Suppressor macrophage treated with lipopolysaccharide for 4 hours (primary cell): ENCODE results near the gene XRN1.
"Not testable (repeated sequence)": the region's sequence is repeated elsewhere in the genome, so short reads cannot be mapped to it uniquely, and the experiment has no call there.

Experiments
- DNase-seq: peaks from one replicate; pipeline ENCODE4 v3.0.0-alpha.2; 2020

Gene XRN1

GRCh38 chr3:142447852-142448823, at the start of gene XRN1:
XRN1 (minus strand) TSS chr3:142448037; CDS start chr3:142447944, 93 bp downstream.
- DNase-seq, result peak; percentile 99

DNA sequence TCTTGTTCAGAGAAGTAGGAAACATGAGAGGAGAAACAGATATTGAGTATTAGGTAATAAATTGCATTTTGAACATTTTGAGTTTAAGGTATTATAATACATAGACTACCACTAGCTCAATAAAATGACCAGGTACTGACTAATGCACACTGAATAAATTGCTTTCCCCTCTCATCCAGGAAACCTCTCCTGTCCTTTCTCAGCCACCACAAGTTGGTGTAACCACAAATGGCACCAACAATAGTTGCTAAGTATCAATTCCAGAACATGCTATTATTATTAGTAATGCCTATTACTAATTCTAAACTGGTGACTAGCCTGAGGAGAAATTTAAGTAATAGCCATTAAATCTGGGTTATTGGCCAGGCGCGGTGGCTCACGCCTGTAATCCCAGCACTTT, 47.3 kb upstream of the XRN1 start:
- DNase-seq, result no peak

GRCh38 chr3:142492184-142492583, 44.3 kb upstream of the XRN1 start:
- DNase-seq, result no peak

- no peak for DNase-seq
Observed at GRCh38 chr3:142489572-142490323, 41.9 kb upstream of the XRN1 start.

DNA sequence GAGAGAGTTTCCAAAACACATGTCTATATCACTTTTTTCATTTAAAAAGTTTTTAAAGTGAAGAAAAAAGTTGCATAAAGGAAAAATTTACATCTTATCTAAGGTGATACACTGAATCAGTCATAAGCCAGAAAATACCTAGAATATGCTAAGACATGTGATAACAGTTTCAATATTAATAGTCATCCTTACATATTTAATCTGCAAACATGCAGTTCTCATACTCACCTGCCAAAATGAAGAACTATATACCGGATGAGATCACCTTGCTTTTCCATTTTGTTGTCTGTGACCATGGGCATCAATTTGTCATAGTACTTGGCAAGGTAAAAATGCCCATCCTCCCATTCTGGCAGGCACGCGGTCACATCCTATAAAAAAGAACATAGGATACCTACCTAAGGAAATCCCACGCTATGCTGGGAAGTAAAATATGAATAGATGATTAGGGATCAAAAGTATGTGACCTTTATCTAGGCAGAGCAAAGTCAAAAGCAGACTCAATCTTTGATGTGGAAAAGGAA, 37.1 kb upstream of the XRN1 start:
- DNase-seq, result no peak

DNA sequence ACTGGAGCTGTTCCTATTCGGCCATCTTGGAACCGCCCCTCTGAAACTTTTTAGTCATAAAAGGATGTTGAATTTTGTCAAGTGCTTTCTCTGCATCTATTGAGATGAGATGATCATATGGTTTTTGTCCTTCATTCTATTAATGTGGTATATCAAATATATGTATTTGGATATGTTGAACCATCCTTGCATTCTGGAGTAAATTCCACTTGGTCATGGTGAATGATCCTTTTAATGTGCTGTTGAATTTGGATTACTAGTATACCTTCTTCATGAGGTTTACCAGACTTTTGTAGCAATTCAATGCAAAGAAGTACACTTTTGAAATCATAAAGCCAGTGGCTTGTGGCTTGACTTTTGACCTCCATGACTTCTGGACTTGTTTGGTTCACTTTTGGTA, 33.4 kb upstream of the XRN1 start:
- no peak for DNase-seq

- DNase-seq, result no peak
Observed at GRCh38 chr3:142470826-142471225, 23.0 kb upstream of the XRN1 start.

- no peak for DNase-seq
Observed at GRCh38 chr3:142468456-142468855, 20.6 kb upstream of the XRN1 start.

GRCh38 chr3:142467768-142468167, 19.9 kb upstream of the XRN1 start:
- DNase-seq, result no peak

DNA sequence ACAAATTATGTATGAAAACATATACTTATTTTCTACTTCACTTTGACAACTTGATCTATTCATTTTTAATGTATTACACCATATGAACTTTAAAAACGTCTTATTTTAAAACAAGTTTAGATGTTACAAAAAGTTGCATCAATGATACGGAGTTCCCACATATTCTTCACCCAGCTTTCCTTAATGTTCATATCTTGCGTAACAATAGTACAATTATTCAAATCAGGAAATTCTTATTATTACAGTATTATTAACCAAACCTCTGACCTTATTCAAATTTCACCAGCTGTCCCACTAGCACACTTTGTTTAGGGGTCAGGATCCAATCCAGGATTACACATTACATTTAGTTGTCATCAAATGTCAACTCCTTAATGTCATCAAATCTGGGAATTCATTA, 12.9 kb upstream of the XRN1 start:
- DNase-seq, result no peak

- peak; percentile 53 for DNase-seq
Observed at GRCh38 chr3:142459929-142460328, 12.1 kb upstream of the XRN1 start.

- DNase-seq, result no peak
Observed at GRCh38 chr3:142459096-142459495, 11.3 kb upstream of the XRN1 start.

- no peak for DNase-seq
Observed at GRCh38 chr3:142450881-142451280, 3.0 kb upstream of the XRN1 start.

DNA sequence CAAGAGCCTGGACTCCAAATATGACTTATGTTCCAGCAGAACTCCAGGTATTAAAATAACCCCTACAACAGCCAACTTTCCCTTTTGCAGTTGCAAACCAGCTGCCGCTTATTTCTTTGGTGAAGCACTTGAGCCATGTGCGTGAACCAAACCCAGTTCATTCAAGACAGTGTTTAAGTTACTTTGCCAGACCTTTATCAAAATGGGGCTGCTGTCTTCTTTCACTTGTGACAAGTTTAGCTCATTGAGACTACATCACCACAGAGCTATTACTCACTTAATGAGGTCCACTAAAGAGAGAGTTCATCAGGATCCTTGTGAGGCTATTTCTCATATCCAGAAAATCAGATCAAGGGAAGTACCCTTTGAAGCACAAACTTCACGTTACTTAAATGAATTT, 2.4 kb upstream of the XRN1 start:
- no peak for DNase-seq

- peak; percentile 68 for DNase-seq
Observed at GRCh38 chr3:142447301-142447851, 461 bp downstream of the XRN1 start.

- DNase-seq, result peak; percentile 92
Observed at GRCh38 chr3:142445816-142446254, 2.0 kb downstream of the XRN1 start.

DNA sequence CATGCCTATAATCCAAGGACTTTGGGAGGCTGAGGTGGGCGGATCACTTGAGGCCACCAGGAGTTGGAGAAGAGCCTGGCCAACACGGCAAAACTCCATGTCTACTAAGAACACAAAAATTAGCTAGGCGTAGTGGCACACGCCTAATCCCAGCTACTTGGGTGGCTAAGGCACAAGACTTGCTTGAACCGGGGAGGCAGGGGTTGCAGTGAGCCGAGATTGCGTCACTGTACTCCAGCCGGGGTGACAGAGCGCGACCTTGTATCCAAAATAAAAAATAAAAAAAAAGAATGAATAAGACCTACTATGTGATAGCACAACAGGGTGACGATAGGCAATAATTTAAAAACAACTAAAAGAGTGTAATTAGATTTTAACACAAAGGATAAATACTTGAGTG, 3.5 kb downstream of the XRN1 start:
- DNase-seq, result no peak

GRCh38 chr3:142443060-142443459, 4.8 kb downstream of the XRN1 start:
- not testable (repeated sequence) for DNase-seq

DNA sequence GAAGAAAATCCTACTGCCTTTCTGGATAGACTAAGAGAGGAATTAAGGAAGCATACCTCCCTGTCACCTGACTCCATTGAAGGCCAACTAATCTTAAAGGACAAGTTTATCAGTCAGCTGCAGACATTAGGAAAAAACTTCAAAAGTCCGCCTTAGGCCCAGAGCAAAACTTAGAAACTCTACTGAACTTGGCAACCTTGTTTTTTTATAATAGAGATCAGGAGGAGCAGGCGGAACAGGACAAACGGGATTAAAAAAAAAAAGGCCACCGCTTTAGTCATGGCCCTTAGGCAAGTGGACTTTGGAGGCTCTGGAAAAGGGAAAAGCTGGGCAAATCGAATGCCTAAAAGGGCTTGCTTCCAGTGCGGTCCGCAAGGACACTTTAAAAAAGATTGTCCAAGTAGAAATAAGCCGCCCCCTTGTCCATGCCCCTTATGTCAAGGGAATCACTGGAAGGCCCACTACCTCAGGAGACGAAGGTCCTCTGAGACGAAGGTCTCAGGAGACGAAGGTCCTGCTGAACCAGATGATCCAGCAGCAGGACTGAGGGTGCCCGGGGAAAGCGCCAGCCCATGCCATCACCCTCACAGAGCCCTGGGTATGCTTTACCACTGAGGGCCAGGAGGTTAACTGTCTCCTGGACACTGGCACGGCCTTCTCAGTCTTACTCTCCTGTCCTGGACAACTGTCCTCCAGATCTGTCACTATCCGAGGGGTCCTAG, 8.2 kb downstream of the XRN1 start:
- DNase-seq, result not testable (repeated sequence)

DNA sequence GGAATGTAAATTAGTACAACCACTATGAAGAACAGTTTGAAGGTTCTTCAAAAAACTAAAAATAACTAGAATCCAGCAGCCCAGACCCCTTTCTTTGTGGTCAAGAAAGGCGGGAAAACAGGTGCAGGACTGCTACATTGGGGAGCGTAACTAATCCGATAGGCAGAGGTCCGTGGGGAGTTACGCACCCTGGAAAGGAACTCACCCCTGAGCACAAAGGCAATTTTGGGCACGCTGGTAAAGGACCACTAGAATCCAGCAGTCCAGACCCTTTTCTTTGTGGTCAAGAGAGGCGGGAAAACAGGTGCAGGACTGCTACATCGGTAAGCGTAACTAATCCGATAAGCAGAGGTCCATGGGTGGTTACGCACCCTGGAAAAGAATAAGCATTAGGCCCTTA, 9.7 kb downstream of the XRN1 start:
- not testable (repeated sequence) for DNase-seq

DNA sequence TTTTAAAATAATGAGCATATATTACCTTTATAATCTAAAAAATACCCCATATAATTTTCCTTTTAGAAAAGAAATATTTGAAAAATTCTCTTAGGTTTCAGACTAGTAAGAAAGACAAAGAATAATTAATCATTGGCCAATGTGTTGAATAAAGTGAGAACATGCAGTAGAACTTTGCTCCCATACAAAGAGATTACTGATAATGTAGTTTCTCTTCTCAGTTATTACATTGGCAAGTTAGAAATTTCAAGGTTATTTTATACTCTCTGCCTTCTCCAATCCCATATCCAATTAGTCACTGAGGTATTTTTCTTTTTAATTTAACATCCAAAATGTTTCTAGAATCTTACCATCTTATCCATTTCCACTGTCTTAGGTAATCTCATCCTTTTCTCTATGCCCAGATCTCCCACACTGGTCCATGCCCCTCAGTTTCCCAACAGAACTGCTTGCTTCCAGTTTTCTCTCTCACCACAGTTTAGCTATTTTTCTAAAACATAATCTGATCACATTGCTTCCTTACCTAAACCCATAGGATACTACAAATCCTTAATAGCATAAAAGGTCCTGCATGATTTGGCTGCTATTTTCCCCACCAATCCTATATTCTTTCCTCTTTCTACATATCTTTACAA, 10.8 kb downstream of the XRN1 start:
- DNase-seq, result no peak

DNA sequence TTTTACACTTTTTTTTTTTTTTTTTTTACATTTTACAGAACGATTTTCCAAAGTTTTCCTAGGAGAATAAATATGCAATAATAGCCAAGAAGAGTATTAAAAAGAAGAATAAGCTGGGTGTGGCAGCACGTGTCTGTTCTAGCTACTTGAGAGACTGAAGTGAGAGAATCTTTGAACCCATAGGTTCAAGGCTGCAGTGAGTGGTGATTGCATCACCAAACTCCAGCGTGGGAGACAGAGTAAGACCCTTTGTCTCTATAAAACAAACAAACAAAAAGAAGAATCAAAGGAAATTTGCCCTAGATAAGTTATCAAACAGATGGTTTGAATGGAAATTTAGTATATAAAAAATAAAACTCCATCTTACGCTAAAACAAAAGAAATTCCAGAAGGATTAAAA, 13.3 kb downstream of the XRN1 start:
- DNase-seq, result no peak
